GM12892 (cell line): Measurements from ENCODE around the gene MPP4.

Source experiments
- POLR2A ChIP-seq: IDR thresholded peaks from 2 replicates; pipeline ENCODE4 v1.6.1; 2011; ENCODE audit warnings: low read depth, low read length, control low read depth
- POLR2AphosphoS5 ChIP-seq: IDR thresholded peaks from 2 replicates; pipeline ENCODE4 v1.6.1; 2011; ENCODE audit warnings: low read depth, low read length, control low read depth
- TAF1 ChIP-seq: IDR thresholded peaks from 2 replicates; pipeline ENCODE4 v1.6.1; 2011; ENCODE audit warnings: low read depth, mild to moderate bottlenecking, control low read depth, low read length, borderline replicate concordance

GRCh38 chr2:201709747-201710146, 11.3 kb upstream of the MPP4 start:
- TF ChIP-seq POLR2A = no peak
- TF ChIP-seq POLR2AphosphoS5 = no peak
- TF ChIP-seq TAF1 = no peak
